ENCODE data around the gene SLC6A6. TPM values are rescaled to one million over a fixed set of nuclear protein-coding genes. Genes with fewer than 3 reads are reported as not detected.

SLC6A6 gene
- polyA plus RNA-seq, 1 donor (not counting 4 experiments of a cell fraction or from before 2014, with no cell fraction given): 8.3 TPM

DNA sequence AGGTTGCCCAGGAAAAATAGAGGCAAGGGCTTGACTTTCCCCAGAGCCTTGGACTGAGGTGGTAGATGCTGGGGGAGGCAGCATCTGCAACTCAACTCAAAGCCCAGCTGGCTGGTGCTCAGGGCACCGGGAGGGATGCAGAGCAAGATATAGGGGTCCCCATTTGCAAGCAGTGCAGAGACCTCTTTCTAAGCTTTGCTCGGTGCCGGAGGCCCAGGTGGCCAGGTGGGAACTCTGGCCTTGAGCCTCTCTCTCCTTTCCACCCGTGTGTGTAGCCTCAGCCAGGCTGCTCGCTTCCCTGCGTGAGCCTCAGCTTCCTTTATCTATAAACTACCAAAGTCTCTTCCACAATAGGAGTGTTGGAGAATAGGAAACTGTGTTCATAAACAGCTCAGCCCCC, 36.5 kb downstream of the SLC6A6 start:
- no peaks in the 10 kb centered on the region for H4K20me1 ChIP-seq (ENCODE audit: control insufficient read depth, extremely low read depth, insufficient read depth, low read length)
- no peak overlapping the region for H3K4me2 ChIP-seq (ENCODE audit: control insufficient read depth, extremely low read depth, insufficient read depth, low read depth, low read length)
- no peak overlapping the region for H3K9ac ChIP-seq (ENCODE audit: control insufficient read depth, extremely low read depth, insufficient read depth, low read length)
- peaks cover 7% of the 10 kb centered on the region for H3K79me2 ChIP-seq (ENCODE audit: control insufficient read depth, insufficient read depth, low read length)
- no peak overlapping the region for H3K4me3 ChIP-seq (ENCODE audit: control insufficient read depth in 2 of 3, extremely low read depth in 1 of 3, insufficient read depth in 2 of 3, low read depth in 1 of 3, low read length in 3 of 3)
- no peaks in the 10 kb centered on the region for H3K9me1 ChIP-seq (ENCODE audit: control insufficient read depth, extremely low read depth, insufficient read depth, low read length)
- dilution Hi-C loops (cut with MboI; ENCODE audit: extremely low pct_ligation_motif_present, low sequenced_read_pairs): no loop called here
- no peak for TF ChIP-seq EZH2 (IDR thresholded peaks at IDR 0.05; ENCODE audit: low read length)
- TF ChIP-seq, protein P1, sequence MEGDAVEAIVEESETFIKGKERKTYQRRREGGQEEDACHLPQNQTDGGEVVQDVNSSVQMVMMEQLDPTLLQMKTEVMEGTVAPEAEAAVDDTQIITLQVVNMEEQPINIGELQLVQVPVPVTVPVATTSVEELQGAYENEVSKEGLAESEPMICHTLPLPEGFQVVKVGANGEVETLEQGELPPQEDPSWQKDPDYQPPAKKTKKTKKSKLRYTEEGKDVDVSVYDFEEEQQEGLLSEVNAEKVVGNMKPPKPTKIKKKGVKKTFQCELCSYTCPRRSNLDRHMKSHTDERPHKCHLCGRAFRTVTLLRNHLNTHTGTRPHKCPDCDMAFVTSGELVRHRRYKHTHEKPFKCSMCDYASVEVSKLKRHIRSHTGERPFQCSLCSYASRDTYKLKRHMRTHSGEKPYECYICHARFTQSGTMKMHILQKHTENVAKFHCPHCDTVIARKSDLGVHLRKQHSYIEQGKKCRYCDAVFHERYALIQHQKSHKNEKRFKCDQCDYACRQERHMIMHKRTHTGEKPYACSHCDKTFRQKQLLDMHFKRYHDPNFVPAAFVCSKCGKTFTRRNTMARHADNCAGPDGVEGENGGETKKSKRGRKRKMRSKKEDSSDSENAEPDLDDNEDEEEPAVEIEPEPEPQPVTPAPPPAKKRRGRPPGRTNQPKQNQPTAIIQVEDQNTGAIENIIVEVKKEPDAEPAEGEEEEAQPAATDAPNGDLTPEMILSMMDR (optimal IDR thresholded peaks at IDR 0.05 in 1 of 3, IDR thresholded peaks at IDR 0.05 in 1 of 3, conservative IDR thresholded peaks at IDR 0.05 in 1 of 3; ENCODE audit: extremely low read depth in 1 of 3, insufficient read depth in 2 of 3, low read length in 3 of 3): no peak
- no peaks in the 10 kb centered on the region for H3K9me3 ChIP-seq (ENCODE audit: control insufficient read depth, low read depth, low read length)
- H3K36me3 ChIP-seq (ENCODE audit: control insufficient read depth in 2 of 2, extremely low read depth in 1 of 2, insufficient read depth in 2 of 2, low read length in 2 of 2): no peaks in the 10 kb centered on the region
- no peak for DNase-seq (ENCODE audit: low read depth, low spot score)
- FAIRE-seq: no peak
- H3K27me3 ChIP-seq (ENCODE audit: control insufficient read depth, extremely low read depth, insufficient read depth, low read length): no peaks in the 10 kb centered on the region
- H2AFZ ChIP-seq (ENCODE audit: control insufficient read depth, low read length): no peak overlapping the region
- H3K4me1 ChIP-seq (ENCODE audit: control insufficient read depth, extremely low read depth, insufficient read depth, low read length): peaks cover 12% of the 10 kb centered on the region
- no peak overlapping the region for H3K27ac ChIP-seq (ENCODE audit: control insufficient read depth, insufficient read depth, low read length)

DNA sequence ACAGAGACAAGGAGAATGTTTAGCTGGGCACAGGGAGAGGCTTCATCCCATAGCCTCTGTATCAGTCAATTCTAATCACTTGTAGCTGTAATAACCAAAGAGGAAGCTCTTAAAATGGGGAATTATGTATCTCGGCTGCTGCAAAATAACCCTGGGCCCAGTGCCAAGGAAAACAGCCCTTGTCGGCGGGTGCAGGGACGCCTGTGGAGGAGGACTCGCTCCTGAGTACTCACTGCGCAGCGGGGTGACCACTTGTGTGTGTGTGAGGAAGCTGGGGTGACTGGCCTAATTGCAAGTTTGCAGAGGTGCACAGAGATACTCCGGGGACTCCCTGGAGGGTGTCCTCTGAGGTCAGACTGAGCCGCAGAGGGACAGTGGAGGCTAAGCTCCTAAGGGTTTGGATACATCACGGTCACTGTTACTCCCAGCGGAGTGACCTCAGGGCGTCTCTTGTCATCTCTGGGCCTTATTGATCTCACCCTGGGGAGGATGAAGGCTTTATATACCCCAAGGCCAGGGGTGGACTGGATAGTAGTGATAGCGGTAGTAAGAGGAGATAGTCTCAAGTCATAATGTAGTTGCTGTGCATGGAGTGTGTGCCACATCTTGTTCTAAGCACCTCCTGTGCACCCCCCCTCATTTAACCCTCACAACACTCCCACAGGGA, 37.2 kb downstream of the SLC6A6 start:
- Histone ChIP-seq H3K9me3 (ENCODE audit: control insufficient read depth, low read depth, low read length) (no peaks in the 10 kb centered on the region), H4K20me1 (ENCODE audit: control insufficient read depth, extremely low read depth, insufficient read depth, low read length) (no peaks in the 10 kb centered on the region), H3K79me2 (ENCODE audit: control insufficient read depth, insufficient read depth, low read length) (peaks cover 5% of the 10 kb centered on the region), H2AFZ (ENCODE audit: control insufficient read depth, low read length) (no peak overlapping the region), H3K9me1 (ENCODE audit: control insufficient read depth, extremely low read depth, insufficient read depth, low read length) (no peaks in the 10 kb centered on the region), H3K27ac (ENCODE audit: control insufficient read depth, insufficient read depth, low read length) (no peak overlapping the region), H3K9ac (ENCODE audit: control insufficient read depth, extremely low read depth, insufficient read depth, low read length) (no peak overlapping the region), H3K36me3 (ENCODE audit: control insufficient read depth in 2 of 2, extremely low read depth in 1 of 2, insufficient read depth in 2 of 2, low read length in 2 of 2) (no peaks in the 10 kb centered on the region), H3K4me2 (ENCODE audit: control insufficient read depth, extremely low read depth, insufficient read depth, low read depth, low read length) (no peak overlapping the region), H3K27me3 (ENCODE audit: control insufficient read depth, extremely low read depth, insufficient read depth, low read length) (no peaks in the 10 kb centered on the region), H3K4me1 (ENCODE audit: control insufficient read depth, extremely low read depth, insufficient read depth, low read length) (peaks cover 5% of the 10 kb centered on the region), H3K4me3 (ENCODE audit: control insufficient read depth in 2 of 3, extremely low read depth in 1 of 3, insufficient read depth in 2 of 3, low read depth in 1 of 3, low read length in 3 of 3) (no peak overlapping the region)
- TF ChIP-seq, protein P1 (optimal IDR thresholded peaks at IDR 0.05 in 1 of 3, IDR thresholded peaks at IDR 0.05 in 1 of 3, conservative IDR thresholded peaks at IDR 0.05 in 1 of 3; ENCODE audit: extremely low read depth in 1 of 3, insufficient read depth in 2 of 3, low read length in 3 of 3): no peak
- TF ChIP-seq EZH2 (IDR thresholded peaks at IDR 0.05; ENCODE audit: low read length): no peak
- FAIRE-seq (no peak), DNase-seq (ENCODE audit: low read depth, low spot score) (no peak)
- dilution Hi-C loops (cut with MboI; ENCODE audit: extremely low pct_ligation_motif_present, low sequenced_read_pairs): no loop called here
